ENCODE measurements around the gene ZNF185. TPM values are rescaled to one million over a fixed set of nuclear protein-coding genes. Genes with fewer than 3 reads are reported as not detected.
A peak's percentile ranks its signal among the peaks of the same experiment; 100 is the strongest.

Gene ZNF185
- total RNA-seq, 1 donor from 2014 or later: 17.9 TPM

GRCh38 chrX:152913346-152913745 lies 15.5 kb downstream of the ZNF185 start:
- no peak for TF ChIP-seq CTCF (IDR thresholded peaks at IDR 0.05)
- Histone ChIP-seq H3K27ac (no peak overlapping the region), H3K9me3 (no peaks in the 10 kb centered on the region), H3K36me3 (no peaks in the 10 kb centered on the region), H3K27me3 (ENCODE audit: low read depth) (no peaks in the 10 kb centered on the region), H3K4me1 (no peaks in the 10 kb centered on the region), H3K4me3 (no peak overlapping the region)
- ATAC-seq (peak in 1 of 2 donors; percentile 49), DNase-seq (no peak)
- intact Hi-C loops (cut with DNase I): no loop called here

GRCh38 chrX:152913910-152914309 lies 16.0 kb downstream of the ZNF185 start:
- no peaks in the 10 kb centered on the region for H3K36me3 ChIP-seq
- no peaks in the 10 kb centered on the region for H3K27me3 ChIP-seq (ENCODE audit: low read depth)
- no peak for TF ChIP-seq CTCF (IDR thresholded peaks at IDR 0.05)
- no peaks in the 10 kb centered on the region for H3K9me3 ChIP-seq
- DNase-seq: no peak
- no peaks in the 10 kb centered on the region for H3K4me1 ChIP-seq
- no peak for ATAC-seq
- H3K27ac ChIP-seq: no peak overlapping the region
- intact Hi-C loops (cut with DNase I): no loop called here
- no peak overlapping the region for H3K4me3 ChIP-seq

- DNase-seq: no peak
- H3K4me3 ChIP-seq: no peak overlapping the region
- H3K27ac ChIP-seq: no peak overlapping the region
- H3K9me3 ChIP-seq: no peaks in the 10 kb centered on the region
- peak; percentile 44 to 56 for ATAC-seq
- no peaks in the 10 kb centered on the region for H3K36me3 ChIP-seq
- TF ChIP-seq CTCF (IDR thresholded peaks at IDR 0.05): peak; percentile 49
- no peaks in the 10 kb centered on the region for H3K4me1 ChIP-seq
- intact Hi-C loops (cut with DNase I): no loop called here
- no peaks in the 10 kb centered on the region for H3K27me3 ChIP-seq (ENCODE audit: low read depth)
Measured at GRCh38 chrX:152915541-152916241, 17.8 kb downstream of the ZNF185 start.

- Histone ChIP-seq H3K4me3 (no peak overlapping the region), H3K27ac (no peak overlapping the region), H3K27me3 (ENCODE audit: low read depth) (no peaks in the 10 kb centered on the region), H3K36me3 (no peaks in the 10 kb centered on the region), H3K4me1 (no peaks in the 10 kb centered on the region), H3K9me3 (no peaks in the 10 kb centered on the region)
- ATAC-seq: no peak
- intact Hi-C loops (cut with DNase I): no loop called here
- TF ChIP-seq CTCF (IDR thresholded peaks at IDR 0.05): no peak
- no peak for DNase-seq
Measured at GRCh38 chrX:152917656-152918579, 20.1 kb downstream of the ZNF185 start.

GRCh38 chrX:152918707-152919106 lies 20.8 kb downstream of the ZNF185 start:
- no peak for ATAC-seq
- TF ChIP-seq CTCF (IDR thresholded peaks at IDR 0.05): no peak
- intact Hi-C loops (cut with DNase I): no loop called here
- no peak for DNase-seq
- Histone ChIP-seq H3K36me3 (no peaks in the 10 kb centered on the region), H3K4me1 (no peaks in the 10 kb centered on the region), H3K4me3 (no peak overlapping the region), H3K27ac (no peak overlapping the region), H3K27me3 (ENCODE audit: low read depth) (no peaks in the 10 kb centered on the region), H3K9me3 (no peaks in the 10 kb centered on the region)

Data from lower lobe of right lung (tissue), 2 donors.